Cardiac muscle cell (in vitro differentiated cells and primary cell): ENCODE measurements around the gene VWA7. TPM values are rescaled to one million over a fixed set of nuclear protein-coding genes. Genes with fewer than 3 reads are reported as not detected.

ENCODE experiments used
- DNase-seq, 2 donors: peaks; one replicate each; pipeline versions ENCODE4 v3.0.0 to v3.0.0-alpha.2; 2010 to 2017; ENCODE audit warnings: low read depth in 1 of 2, low spot score in 1 of 2
- H3K27ac ChIP-seq: fragments of 200-600 bp; sonication (generic); 2 replicates; pipeline ENCODE4 v1.5.1; 2016
- H3K27me3 ChIP-seq: fragments of 200-600 bp; sonication (generic); 2 replicates; pipeline ENCODE4 v1.6.0; 2016; ENCODE audit warnings: control low read depth
- H3K36me3 ChIP-seq: fragments of 200-600 bp; sonication (generic); 2 replicates; pipeline ENCODE4 v1.5.1; 2016; ENCODE audit warnings: control low read depth
- H3K4me1 ChIP-seq: fragments of 200-600 bp; sonication (generic); 2 replicates; pipeline ENCODE4 v1.8.1; 2017; ENCODE audit warnings: low read depth, mild to moderate bottlenecking, mixed run types
- H3K4me3 ChIP-seq: fragments of 200-600 bp; sonication (generic); 2 replicates; pipeline ENCODE4 v1.5.1; 2016; ENCODE audit warnings: mild to moderate bottlenecking
- H3K9me3 ChIP-seq: fragments of 200-600 bp; sonication (generic); 2 replicates; pipeline ENCODE4 v1.5.1; 2017; ENCODE audit warnings: low read depth, mild to moderate bottlenecking, control low read depth
- polyA plus RNA-seq: library from polyadenylated mRNA; unstranded; fragments of >200 nt; fragmentation: Nextera tagmentation; extraction: Ambion mirVana; gene quantifications from 2 replicates; pipeline ENCODE4 v1.2.1, GENCODE V29; 2016
- total RNA-seq: library from RNA; depleted of rRNA; stranded (reverse); fragments of >200 nt; gene quantifications from 2 replicates; pipeline ENCODE4 v1.2.3, GENCODE V29; 2016
- TF ChIP-seq, protein P1 (sequence below): IDR thresholded peaks from 2 replicates; pipeline ENCODE4 v1.5.1; 2012; ENCODE audit warnings: low read depth, mild to moderate bottlenecking, low read length

The VWA7 gene
- total and polyA plus RNA-seq, 2 experiments from 2014 or later = 9.9 to 24.7 TPM

DNA sequence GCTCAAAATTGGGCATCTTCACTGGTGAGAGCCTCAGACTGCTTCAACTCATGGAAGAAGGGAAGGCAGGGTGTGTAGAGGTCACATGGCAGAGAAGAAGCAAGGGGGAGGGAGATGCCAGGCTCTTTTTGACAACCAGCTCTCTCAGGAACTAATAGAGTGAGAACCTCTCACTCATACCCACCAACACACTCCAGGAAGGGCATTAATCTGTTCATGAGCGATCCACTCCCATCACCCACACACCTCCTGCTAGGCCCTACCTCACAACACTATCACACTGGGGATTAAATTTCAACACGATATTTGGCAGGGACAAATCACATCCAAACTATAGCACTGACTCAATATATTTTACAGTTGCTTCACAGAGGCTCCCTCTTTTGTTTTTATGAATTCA is 35.3 kb downstream of the VWA7 start:
- no peak overlapping the region for H3K4me3 ChIP-seq
- DNase-seq = no peak
- peaks cover 21% of the 10 kb centered on the region for H3K4me1 ChIP-seq
- no peak overlapping the region for H3K27ac ChIP-seq
- TF ChIP-seq, protein P1, sequence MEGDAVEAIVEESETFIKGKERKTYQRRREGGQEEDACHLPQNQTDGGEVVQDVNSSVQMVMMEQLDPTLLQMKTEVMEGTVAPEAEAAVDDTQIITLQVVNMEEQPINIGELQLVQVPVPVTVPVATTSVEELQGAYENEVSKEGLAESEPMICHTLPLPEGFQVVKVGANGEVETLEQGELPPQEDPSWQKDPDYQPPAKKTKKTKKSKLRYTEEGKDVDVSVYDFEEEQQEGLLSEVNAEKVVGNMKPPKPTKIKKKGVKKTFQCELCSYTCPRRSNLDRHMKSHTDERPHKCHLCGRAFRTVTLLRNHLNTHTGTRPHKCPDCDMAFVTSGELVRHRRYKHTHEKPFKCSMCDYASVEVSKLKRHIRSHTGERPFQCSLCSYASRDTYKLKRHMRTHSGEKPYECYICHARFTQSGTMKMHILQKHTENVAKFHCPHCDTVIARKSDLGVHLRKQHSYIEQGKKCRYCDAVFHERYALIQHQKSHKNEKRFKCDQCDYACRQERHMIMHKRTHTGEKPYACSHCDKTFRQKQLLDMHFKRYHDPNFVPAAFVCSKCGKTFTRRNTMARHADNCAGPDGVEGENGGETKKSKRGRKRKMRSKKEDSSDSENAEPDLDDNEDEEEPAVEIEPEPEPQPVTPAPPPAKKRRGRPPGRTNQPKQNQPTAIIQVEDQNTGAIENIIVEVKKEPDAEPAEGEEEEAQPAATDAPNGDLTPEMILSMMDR = no peak
- H3K27me3 ChIP-seq = no peaks in the 10 kb centered on the region
- no peaks in the 10 kb centered on the region for H3K36me3 ChIP-seq
- no peaks in the 10 kb centered on the region for H3K9me3 ChIP-seq

DNA sequence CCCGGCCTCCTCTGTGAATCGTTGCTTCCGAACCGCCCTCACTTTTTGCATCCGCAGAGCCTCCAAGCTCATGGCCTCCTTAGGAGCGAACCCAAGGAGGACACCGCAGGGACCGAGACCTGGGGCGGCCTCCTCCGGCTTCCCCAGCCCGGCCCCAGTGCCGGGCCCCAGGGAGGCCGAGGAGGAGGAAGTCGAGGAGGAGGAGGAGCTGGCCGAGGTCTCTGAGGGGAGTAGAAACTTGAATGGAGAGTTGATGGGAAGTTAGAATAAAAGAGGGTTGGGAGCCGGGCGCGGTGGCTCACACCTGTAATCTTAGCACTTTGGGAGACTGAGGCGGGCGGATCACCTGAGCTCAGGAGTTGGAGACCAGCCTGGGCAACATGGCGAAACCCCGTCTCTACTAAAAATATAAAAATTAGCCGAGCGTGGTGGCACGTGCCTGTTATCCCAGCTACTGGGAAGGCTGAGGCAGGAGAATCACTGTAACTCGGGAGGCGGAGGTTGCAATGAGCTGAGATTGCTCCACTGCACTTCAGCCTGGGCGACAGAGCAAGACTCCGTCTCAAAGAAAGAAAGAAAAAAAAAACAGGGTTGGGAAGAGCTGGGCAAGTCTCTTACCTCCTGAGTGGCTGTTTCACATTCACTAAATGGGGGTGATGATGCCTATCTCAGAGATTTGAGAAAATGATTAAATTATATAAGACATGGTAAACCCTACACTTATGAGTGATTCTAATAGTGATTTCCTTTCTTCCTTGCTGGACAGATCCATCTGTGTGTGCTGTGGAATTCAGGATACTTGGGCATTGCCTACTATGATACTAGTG is 36.5 kb downstream of the VWA7 start:
- H3K36me3 ChIP-seq = no peaks in the 10 kb centered on the region
- H3K4me3 ChIP-seq = peak overlapping the region; percentile 55
- H3K27ac ChIP-seq = no peak overlapping the region
- H3K4me1 ChIP-seq = peaks cover 24% of the 10 kb centered on the region
- no peak for DNase-seq
- H3K27me3 ChIP-seq = no peaks in the 10 kb centered on the region
- TF ChIP-seq, protein P1 = no peak
- H3K9me3 ChIP-seq = no peaks in the 10 kb centered on the region

DNA sequence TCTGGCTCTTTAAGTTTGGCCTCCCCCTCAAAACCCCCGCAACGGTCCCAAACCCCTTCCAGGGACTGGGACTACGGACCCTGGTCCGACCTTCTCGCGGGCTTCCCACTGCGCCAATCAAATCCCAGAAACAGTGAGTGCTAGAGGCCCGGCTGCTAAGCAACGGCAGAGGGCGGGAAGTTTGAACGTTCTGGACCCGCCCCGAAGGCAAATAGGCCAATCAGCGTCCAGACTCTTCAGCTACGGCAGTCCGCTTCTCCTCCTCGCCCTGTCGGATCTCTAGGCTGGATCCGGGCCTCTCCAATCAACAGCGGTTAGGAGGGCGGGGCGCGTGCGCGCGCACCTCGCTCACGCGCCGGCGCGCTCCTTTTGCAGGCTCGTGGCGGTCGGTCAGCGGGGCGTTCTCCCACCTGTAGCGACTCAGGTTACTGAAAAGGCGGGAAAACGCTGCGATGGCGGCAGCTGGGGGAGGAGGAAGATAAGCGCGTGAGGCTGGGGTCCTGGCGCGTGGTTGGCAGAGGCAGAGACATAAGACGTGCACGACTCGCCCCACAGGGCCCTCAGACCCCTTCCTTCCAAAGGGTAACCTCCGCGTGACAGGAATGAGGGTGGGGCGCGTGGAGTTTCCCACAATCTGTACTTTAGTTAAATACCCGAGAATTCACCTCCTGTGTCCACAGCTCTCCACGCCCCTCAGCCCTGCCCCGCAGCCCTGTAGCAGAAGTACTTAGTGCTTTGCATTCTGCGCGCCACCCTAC is 37.3 kb downstream of the VWA7 start, which contains the start of gene MSH5:
TSS of gene MSH5 (plus strand) at position 367 of the 758 bp plus-strand sequence. CDS start 462 bp downstream, outside the sequence.
- peak within 1 kb of the TSS; percentile 13 for H3K27ac ChIP-seq
- DNase-seq = peak; percentile 99
- H3K4me3 ChIP-seq = peak within 1 kb of the TSS; percentile 55
- TF ChIP-seq, protein P1 = no peak
- H3K9me3 ChIP-seq = no peaks in the 10 kb centered on the region
- no peaks in the 10 kb centered on the region for H3K27me3 ChIP-seq
- H3K36me3 ChIP-seq = no peaks in the 10 kb centered on the region
- H3K4me1 ChIP-seq = peaks cover 24% of the 10 kb centered on the region

DNA sequence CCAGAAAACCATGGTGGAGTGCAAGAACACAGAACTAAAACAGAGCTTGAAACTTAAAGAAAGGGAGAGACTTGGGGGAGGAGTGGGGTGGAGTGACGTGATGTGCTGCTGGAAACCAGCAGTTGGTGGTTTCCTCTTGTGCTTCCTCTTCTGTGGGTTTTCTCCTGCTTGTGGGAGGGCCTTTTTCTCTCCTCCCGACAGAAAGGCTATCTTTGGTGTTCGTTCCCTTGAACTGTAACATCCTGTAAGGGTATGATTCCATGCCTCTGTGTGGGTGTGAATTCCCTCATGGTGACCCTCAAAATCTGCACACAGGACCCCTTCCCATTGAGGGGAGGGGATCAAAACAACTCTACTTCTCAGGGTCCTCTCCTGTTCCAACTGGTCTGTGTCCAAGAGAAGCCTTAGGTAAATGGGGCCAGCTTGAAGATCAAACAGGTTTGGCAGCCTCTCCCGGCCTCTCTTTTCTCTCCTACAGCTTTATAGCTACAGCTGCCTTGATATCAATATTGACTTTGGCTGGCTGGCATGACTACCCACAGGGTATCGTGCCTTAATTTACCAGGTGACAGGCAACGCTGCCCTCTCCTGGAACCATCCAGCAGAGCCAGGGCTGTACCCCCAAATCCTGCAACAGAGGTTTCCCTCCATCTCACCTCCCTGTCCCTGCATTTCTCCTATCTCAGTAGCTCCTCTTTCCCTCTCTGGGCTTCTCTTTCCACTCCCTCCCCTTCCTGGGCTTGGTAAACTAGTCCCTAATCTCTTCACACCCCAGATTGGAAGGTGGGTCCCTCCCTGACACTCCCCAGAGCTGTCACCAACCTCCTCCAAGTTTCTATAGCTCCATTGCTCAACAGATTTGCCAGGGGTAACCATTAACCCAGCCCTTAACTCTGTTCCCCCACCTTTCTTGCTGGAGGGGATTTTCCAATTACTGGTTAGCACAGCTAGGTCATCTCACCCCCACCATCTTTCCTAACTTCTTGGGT is 38.8 kb downstream of the VWA7 start:
- peaks cover 6% of the 10 kb centered on the region for H3K36me3 ChIP-seq
- H3K27ac ChIP-seq = peak overlapping the region; percentile 87
- no peaks in the 10 kb centered on the region for H3K9me3 ChIP-seq
- peak overlapping the region; percentile 3 for H3K4me3 ChIP-seq
- no peaks in the 10 kb centered on the region for H3K27me3 ChIP-seq
- peaks cover 31% of the 10 kb centered on the region for H3K4me1 ChIP-seq
- TF ChIP-seq, protein P1 = peak; percentile 29
- peak; percentile 24 to 92 for DNase-seq
